SK-N-SH treated with all-trans-retinoic acid at 6 μM for 48 hours (cell line): ENCODE results near the gene GAMT.

ENCODE experiments used
- ESRRG ChIP-seq: fragments of 250-450 bp; sonication (Bioruptor Pico); IDR thresholded peaks from 2 replicates; pipeline ENCODE4 v1.6.1; 2021; ENCODE audit warnings: mild to moderate bottlenecking
- ISL1 ChIP-seq: fragments of 250-450 bp; sonication (Bioruptor Pico); IDR thresholded peaks from 2 replicates; pipeline ENCODE4 v2.1.2; 2022; ENCODE audit warnings: mild to moderate bottlenecking, moderate library complexity
- TOX ChIP-seq: fragments of 250-450 bp; sonication (Bioruptor Pico); IDR thresholded peaks from 2 replicates; pipeline ENCODE4 v1.8.0; 2021; ENCODE audit warnings: mild to moderate bottlenecking, moderate library complexity, borderline replicate concordance
- ZFP3 ChIP-seq: fragments of 250-450 bp; sonication (Bioruptor Pico); IDR thresholded peaks from 2 replicates; pipeline ENCODE4 v1.5.0; 2020; ENCODE audit warnings: mild to moderate bottlenecking, moderate library complexity
- ZFP30 ChIP-seq: fragments of 450-650 bp; formaldehyde crosslinking; IDR thresholded peaks from 2 replicates; pipeline ENCODE4 v1.5.0; 2022; ENCODE audit warnings: mild to moderate bottlenecking, moderate library complexity
- TF ChIP-seq, protein P1 (sequence below): fragments of 250-450 bp; sonication (Bioruptor Pico); IDR thresholded peaks from 2 replicates; pipeline ENCODE4 v1.8.0; 2021; ENCODE audit warnings: low read depth, mild to moderate bottlenecking, moderate library complexity, borderline replicate concordance

- TF ChIP-seq ZFP30 (CRISPR knock-in tag), result no peak
- TF ChIP-seq ISL1 (CRISPR knock-in tag), result no peak
- TF ChIP-seq, protein P1, sequence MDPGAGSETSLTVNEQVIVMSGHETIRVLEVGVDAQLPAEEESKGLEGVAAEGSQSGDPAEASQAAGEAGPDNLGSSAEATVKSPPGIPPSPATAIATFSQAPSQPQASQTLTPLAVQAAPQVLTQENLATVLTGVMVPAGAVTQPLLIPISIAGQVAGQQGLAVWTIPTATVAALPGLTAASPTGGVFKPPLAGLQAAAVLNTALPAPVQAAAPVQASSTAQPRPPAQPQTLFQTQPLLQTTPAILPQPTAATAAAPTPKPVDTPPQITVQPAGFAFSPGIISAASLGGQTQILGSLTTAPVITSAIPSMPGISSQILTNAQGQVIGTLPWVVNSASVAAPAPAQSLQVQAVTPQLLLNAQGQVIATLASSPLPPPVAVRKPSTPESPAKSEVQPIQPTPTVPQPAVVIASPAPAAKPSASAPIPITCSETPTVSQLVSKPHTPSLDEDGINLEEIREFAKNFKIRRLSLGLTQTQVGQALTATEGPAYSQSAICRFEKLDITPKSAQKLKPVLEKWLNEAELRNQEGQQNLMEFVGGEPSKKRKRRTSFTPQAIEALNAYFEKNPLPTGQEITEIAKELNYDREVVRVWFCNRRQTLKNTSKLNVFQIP (CRISPR knock-in tag), result no peak
- TF ChIP-seq ZFP3 (CRISPR knock-in tag), result no peak
- no peak for TF ChIP-seq ESRRG (CRISPR knock-in tag)
- TF ChIP-seq TOX, result no peak
These were observed 40.5 kb upstream of the GAMT start for GRCh38 chr19:1441677-1442438.
